Sigmoid colon (tissue), 7 donors: ENCODE results near the gene PICK1. TPM values are rescaled to one million over a fixed set of nuclear protein-coding genes. Genes with fewer than 3 reads are reported as not detected.

Source experiments
- DNase-seq: peaks from one replicate; pipeline ENCODE4 v3.0.0-alpha.2; 2019
- H3K27ac ChIP-seq, 4 donors: fragments of 200-600 bp; sonication (generic); one replicate each; pipeline ENCODE4 v1.5.1; 2016 to 2019; ENCODE audit warnings: mild to moderate bottlenecking in 1 of 4
- H3K27me3 ChIP-seq, 3 donors: fragments of 200-600 bp; sonication (generic); one replicate each; pipeline ENCODE4 v1.5.1; 2019; ENCODE audit warnings: mild to moderate bottlenecking in 1 of 3
- H3K36me3 ChIP-seq, 4 donors: fragments of 200-600 bp; sonication (generic); one replicate each; pipeline ENCODE4 v1.5.1; 2016 to 2019
- H3K4me1 ChIP-seq, 4 donors: fragments of 200-600 bp; sonication (generic); one replicate each; pipeline ENCODE4 v1.5.1; 2017 to 2019
- H3K4me3 ChIP-seq, 4 donors: fragments of 200-600 bp; sonication (generic); one replicate each; pipeline ENCODE4 v1.5.1; 2017 to 2019; ENCODE audit warnings: mild to moderate bottlenecking in 2 of 4, moderate library complexity in 1 of 4
- H3K9me3 ChIP-seq, 4 donors: fragments of 200-600 bp in 3 of 4; sonication (generic) in 3 of 4; one replicate each; pipeline versions ENCODE4 v1.5.1 to v1.6.1; 2013 to 2019
- CTCF ChIP-seq, 4 experiments: fragments of 450-650 bp in 3 of 4; fragments of 200-600 bp in 1 of 4; IDR thresholded peaks; one replicate each; pipeline ENCODE4 v1.5.1; 2016 to 2019; ENCODE audit warnings: antibody characterized with exemption in 4 of 4, mild to moderate bottlenecking in 3 of 4, moderate library complexity in 2 of 4
- EP300 ChIP-seq, 4 donors: sonication (generic); formaldehyde crosslinking; IDR thresholded peaks; one replicate each; pipeline ENCODE4 v1.6.1; 2017; ENCODE audit warnings: antibody characterized with exemption in 4 of 4
- POLR2A ChIP-seq, 2 donors: fragments of 450-650 bp; IDR thresholded peaks; one replicate each; pipeline ENCODE4 v1.6.1; 2016; ENCODE audit warnings: antibody characterized with exemption in 2 of 2, mild to moderate bottlenecking in 2 of 2, moderate library complexity in 2 of 2
- POLR2AphosphoS5 ChIP-seq, 4 donors: sonication (generic); formaldehyde crosslinking; IDR thresholded peaks; one replicate each; pipeline ENCODE4 v1.6.1; 2017; ENCODE audit warnings: antibody characterized with exemption in 4 of 4
- WGBS, 2 donors: extraction: QIAGEN DNeasy Blood & Tissue Kit; methylation state at CpG; one replicate each; pipeline ENCODE4 v1.1.7; 2013; 5-methylcytosine and 5-hydroxymethylcytosine counted together
- intact Hi-C: fragments of 100-400 bp; cut with DNase I; formaldehyde crosslinking; loops from one replicate; pipeline ENCODE4 v1.15.1; 2023
- polyA plus RNA-seq, 3 donors: library from polyadenylated mRNA; stranded (reverse); fragments of 200-250 nt; gene quantifications; one replicate each; pipeline ENCODE4 v1.2.3, GENCODE V29; 2013
- total RNA-seq, 4 donors: library from RNA; depleted of rRNA; stranded (reverse); fragments of >200 nt; gene quantifications; one replicate each; pipeline ENCODE4 v1.1.0, GENCODE V29; 2016
- donor health status: healthy with polysubstance abuse.
- donor health status: Bipolar disorder and iron deficiency.
- donor health status: healthy.

Gene PICK1
- total and polyA plus RNA-seq, 7 donors = 14.3 to 38.9 (median 21.0) TPM

GRCh38 chr22:38120359-38121110, 63.3 kb downstream of the PICK1 start:
- Histone ChIP-seq H3K27ac (no peak overlapping the region), H3K9me3 (no peaks in the 10 kb centered on the region), H3K27me3 (no peaks in the 10 kb centered on the region), H3K36me3 (no peaks in the 10 kb centered on the region), H3K4me1 (no peaks in the 10 kb centered on the region), H3K4me3 (no peak overlapping the region)
- 61 to 84% methylated on average over 28 of the region's 28 CpGs for WGBS, 2 donors
- TF ChIP-seq CTCF (IDR thresholded peaks at IDR 0.05) = no peak
- intact Hi-C loops = no loop called here
- DNase-seq = no peak

- no peak for TF ChIP-seq CTCF (IDR thresholded peaks at IDR 0.05)
- no peak for TF ChIP-seq POLR2AphosphoS5 (IDR thresholded peaks at IDR 0.05)
- TF ChIP-seq POLR2A (IDR thresholded peaks at IDR 0.05) = no peak
- no peak for TF ChIP-seq EP300 (IDR thresholded peaks at IDR 0.05)
- intact Hi-C loops = no loop called here
Measured at GRCh38 chr22:38122616-38123015, 65.4 kb downstream of the PICK1 start.

GRCh38 chr22:38124236-38124974, 67.2 kb downstream of the PICK1 start:
- DNase-seq = no peak
- Histone ChIP-seq H3K27ac (no peak overlapping the region), H3K36me3 (peaks cover 0 to 15% (median 0%) of the 10 kb centered on the region in 4 donors), H3K4me3 (no peak overlapping the region), H3K27me3 (no peaks in the 10 kb centered on the region), H3K9me3 (no peaks in the 10 kb centered on the region), H3K4me1 (no peaks in the 10 kb centered on the region)
- intact Hi-C loops = no loop called here
- 95% methylated on average over 21 of the region's 21 CpGs for WGBS, 2 donors
- no peak for TF ChIP-seq CTCF (IDR thresholded peaks at IDR 0.05)
- TF ChIP-seq POLR2A (IDR thresholded peaks at IDR 0.05) = no peak
- no peak for TF ChIP-seq EP300 (IDR thresholded peaks at IDR 0.05)
- TF ChIP-seq POLR2AphosphoS5 (IDR thresholded peaks at IDR 0.05) = no peak

More at GRCh38 chr22:38122616-38123015, 65.4 kb downstream of the PICK1 start:
- no peak overlapping the region for H3K27ac ChIP-seq
- no peaks in the 10 kb centered on the region for H3K4me1 ChIP-seq
- no peaks in the 10 kb centered on the region for H3K27me3 ChIP-seq
- peaks cover 0 to 4% (median 0%) of the 10 kb centered on the region in 4 donors for H3K36me3 ChIP-seq
- H3K9me3 ChIP-seq = no peaks in the 10 kb centered on the region
- DNase-seq = no peak
- H3K4me3 ChIP-seq = no peak overlapping the region
- 85 to 91% methylated on average over 6 of the region's 6 CpGs for WGBS, 2 donors

GRCh38 chr22:38125038-38125610, 67.9 kb downstream of the PICK1 start:
- WGBS, 2 donors = 96% methylated on average over 14 of the region's 14 CpGs
- Histone ChIP-seq H3K9me3 (no peaks in the 10 kb centered on the region), H3K27me3 (no peaks in the 10 kb centered on the region), H3K4me1 (no peaks in the 10 kb centered on the region), H3K4me3 (no peak overlapping the region), H3K36me3 (peaks cover 0 to 15% (median 0%) of the 10 kb centered on the region in 4 donors), H3K27ac (no peak overlapping the region)
- no peak for DNase-seq
- no peak for TF ChIP-seq POLR2AphosphoS5 (IDR thresholded peaks at IDR 0.05)
- TF ChIP-seq CTCF (IDR thresholded peaks at IDR 0.05) = no peak
- TF ChIP-seq POLR2A (IDR thresholded peaks at IDR 0.05) = no peak
- intact Hi-C loops = no loop called here

Other genes starting within 250 kb of the PICK1 start
- 10 to 100 TPM in 1 of 4 donors, 1 to 10 TPM in 3; 5.1 to 14.1 (median 7.7) TPM for gene GCAT, start 249.5 kb upstream of the PICK1 start, total RNA-seq
- gene GCAT, start 249.5 kb upstream of the PICK1 start, polyA plus RNA-seq = 10 to 100 TPM in 2 of 3 donors, 1 to 10 TPM in 1; 6.0 to 12.3 (median 10.2) TPM
- not detected for gene GALR3, start 234.0 kb upstream of the PICK1 start, total RNA-seq
- not detected for gene GALR3, start 234.0 kb upstream of the PICK1 start, polyA plus RNA-seq
- gene ANKRD54, start 213.1 kb upstream of the PICK1 start, total RNA-seq = 10 to 100 TPM; 39.3 to 50.7 (median 45.0) TPM
- 10 to 100 TPM; 12.6 to 25.2 (median 23.0) TPM for gene ANKRD54, start 213.1 kb upstream of the PICK1 start, polyA plus RNA-seq
- gene EIF3L, start 208.0 kb upstream of the PICK1 start, total RNA-seq = 100 to 1,000 TPM; 366 to 628 (median 532) TPM
- 100 to 1,000 TPM; 198 to 331 (median 307) TPM for gene EIF3L, start 208.0 kb upstream of the PICK1 start, polyA plus RNA-seq
- gene MICALL1, start 151.1 kb upstream of the PICK1 start, total RNA-seq = 100 to 1,000 TPM in 1 of 4 donors, 10 to 100 TPM in 3; 23.9 to 109 (median 51.6) TPM
- gene MICALL1, start 151.1 kb upstream of the PICK1 start, polyA plus RNA-seq = 10 to 100 TPM in 1 of 3 donors, 1 to 10 TPM in 2; 8.4 to 22.5 (median 9.7) TPM
- under 1 TPM in 1 of 4 donors, not detected in 3; 0.36 TPM for gene C22orf23, start 103.8 kb upstream of the PICK1 start, total RNA-seq
- under 1 TPM in 1 of 3 donors, not detected in 2; 0.15 TPM for gene C22orf23, start 103.8 kb upstream of the PICK1 start, polyA plus RNA-seq
- 100 to 1,000 TPM in 1 of 4 donors, 10 to 100 TPM in 3; 47.9 to 149 (median 71.1) TPM for gene POLR2F, start 103.7 kb upstream of the PICK1 start, total RNA-seq
- 100 to 1,000 TPM in 2 of 3 donors, 10 to 100 TPM in 1; 96.9 to 136 (median 126) TPM for gene POLR2F, start 103.7 kb upstream of the PICK1 start, polyA plus RNA-seq
- gene SOX10, start 72.8 kb upstream of the PICK1 start, total RNA-seq = 10 to 100 TPM in 1 of 4 donors, 1 to 10 TPM in 3; 3.8 to 17.5 (median 8.4) TPM
- 1 to 10 TPM in 2 of 3 donors, under 1 TPM in 1; 0.23 to 2.8 (median 1.8) TPM for gene SOX10, start 72.8 kb upstream of the PICK1 start, polyA plus RNA-seq
- under 1 TPM in 2 of 4 donors, not detected in 2; 0.55 to 0.71 TPM for gene SLC16A8, start 26.8 kb downstream of the PICK1 start, total RNA-seq
- under 1 TPM in 1 of 3 donors, not detected in 2; 0.20 TPM for gene SLC16A8, start 26.8 kb downstream of the PICK1 start, polyA plus RNA-seq
- under 1 TPM; 0.16 to 0.71 (median 0.27) TPM for gene BAIAP2L2, start 53.3 kb downstream of the PICK1 start, total RNA-seq
- gene BAIAP2L2, start 53.3 kb downstream of the PICK1 start, polyA plus RNA-seq = 10 to 100 TPM; 25.8 to 48.7 (median 34.7) TPM
- gene PLA2G6, start 124.4 kb downstream of the PICK1 start, total RNA-seq = 10 to 100 TPM; 10.7 to 36.2 (median 26.5) TPM
- gene PLA2G6, start 124.4 kb downstream of the PICK1 start, polyA plus RNA-seq = 10 to 100 TPM in 1 of 3 donors, 1 to 10 TPM in 2; 6.6 to 21.1 (median 8.6) TPM
- 100 to 1,000 TPM in 1 of 4 donors, 10 to 100 TPM in 3; 15.3 to 104 (median 26.1) TPM for gene MAFF, start 144.6 kb downstream of the PICK1 start, total RNA-seq
- 10 to 100 TPM; 18.5 to 41.4 (median 35.4) TPM for gene MAFF, start 144.6 kb downstream of the PICK1 start, polyA plus RNA-seq
- 10 to 100 TPM; 42.6 to 96.4 (median 68.1) TPM for gene TMEM184B, start 215.6 kb downstream of the PICK1 start, total RNA-seq
- gene TMEM184B, start 215.6 kb downstream of the PICK1 start, polyA plus RNA-seq = 10 to 100 TPM in 1 of 3 donors, 1 to 10 TPM in 2; 7.2 to 34.3 (median 8.1) TPM